PC-9 (cell line): ENCODE results near the gene MYO18B. TPM values are rescaled to one million over a fixed set of nuclear protein-coding genes. Genes with fewer than 3 reads are reported as not detected.

Experiments used
- BruUV-seq: library from RNA; stranded (reverse); fragments of 400-500 nt; replicated peaks from 2 replicates; lab custom pipeline; 2021; lab: Mats Ljungman, UMichigan
- CTCF ChIA-PET: fragments of 300-600 bp; sonication (Branson Sonifier 250); formaldehyde crosslinking; loops from one replicate; lab custom pipeline; 2022; ENCODE audit warnings: antibody characterized with exemption; lab: Charles Lee
- POLR2A ChIA-PET: fragments of 300-600 bp; sonication (Branson Sonifier 250); formaldehyde crosslinking; loops from one replicate; lab custom pipeline; 2022; ENCODE audit warnings: antibody characterized with exemption; ENCODE audit not compliant: unreplicated experiment; lab: Charles Lee
- DNase-seq, 2 experiments: peaks; one replicate each; pipeline versions ENCODE4 v3.0.0 to v3.0.0-alpha.2; 2015 to 2022; ENCODE audit warnings: mixed read lengths in 1 of 2
- H2AFZ ChIP-seq: fragments of 200-600 bp; sonication (generic); 2 replicates; pipeline ENCODE4 v1.8.1; 2017; ENCODE audit warnings: antibody characterized with exemption
- H3F3A ChIP-seq: fragments of 200-600 bp; sonication (generic); 2 replicates; pipeline ENCODE4 v1.8.1; 2017; ENCODE audit warnings: antibody characterized with exemption, mild to moderate bottlenecking, low read depth; ENCODE audit not compliant: insufficient read depth
- H3K27ac ChIP-seq: fragments of 200-600 bp; sonication (generic); 2 replicates; pipeline ENCODE4 v1.6.1; 2016; ENCODE audit warnings: mixed run types
- H3K27me3 ChIP-seq: fragments of 200-600 bp; sonication (generic); 2 replicates; pipeline ENCODE4 v1.6.1; 2016; ENCODE audit warnings: low read depth, mixed run types; ENCODE audit not compliant: insufficient read depth
- H3K36me3 ChIP-seq: fragments of 200-600 bp; sonication (generic); 2 replicates; pipeline ENCODE4 v1.6.1; 2016; ENCODE audit warnings: low read depth, mixed run types
- H3K4me1 ChIP-seq: fragments of 200-600 bp; sonication (generic); replicated peaks from 2 replicates; pipeline ENCODE4 v1.6.1; 2016; ENCODE audit warnings: mixed run types; ENCODE audit not compliant: insufficient read depth
- H3K4me2 ChIP-seq: fragments of 200-600 bp; sonication (generic); 2 replicates; pipeline ENCODE4 v1.6.1; 2017; ENCODE audit warnings: mixed run types
- H3K4me3 ChIP-seq: fragments of 200-600 bp; sonication (generic); 2 replicates; pipeline ENCODE4 v1.6.1; 2016; ENCODE audit warnings: mixed run types
- H3K79me2 ChIP-seq: fragments of 200-600 bp; sonication (generic); 2 replicates; pipeline ENCODE4 v1.6.1; 2017; ENCODE audit warnings: low read depth, mixed run types
- H3K9me2 ChIP-seq: fragments of 200-600 bp; sonication (generic); 2 replicates; pipeline ENCODE4 v1.8.1; 2017; ENCODE audit warnings: mild to moderate bottlenecking; ENCODE audit not compliant: insufficient read depth
- H3K9me3 ChIP-seq: fragments of 200-600 bp; sonication (generic); 2 replicates; pipeline ENCODE4 v1.8.1; 2016; ENCODE audit warnings: low read depth; ENCODE audit not compliant: insufficient read depth
- H4K20me1 ChIP-seq: fragments of 200-600 bp; sonication (generic); 2 replicates; pipeline ENCODE4 v1.8.1; 2017; ENCODE audit not compliant: insufficient read depth
- EZH2 ChIP-seq: fragments of 200-600 bp; sonication (generic); IDR thresholded peaks from 2 replicates; pipeline ENCODE4 v1.8.0; 2017; ENCODE audit warnings: antibody characterized with exemption, low read depth
- intact Hi-C: fragments of 100-400 bp; cut with micrococcal nuclease; formaldehyde crosslinking; loops from one replicate; pipeline ENCODE4 v1.10.0; 2022; ENCODE audit not compliant: unreplicated experiment
- total RNA-seq: library from RNA; stranded (reverse); gene quantifications from 2 replicates; pipeline ENCODE4 v1.2.3, GENCODE V29; 2021
- TF ChIP-seq, protein P1 (sequence below): fragments of 200-600 bp; sonication (generic); conservative IDR thresholded peaks from 2 replicates; pipeline ENCODE4 v1.6.1; 2017; ENCODE audit warnings: mixed run types, antibody characterized with exemption, mild to moderate bottlenecking, moderate library complexity

MYO18B gene
- total RNA-seq, 1 experiment from 2014 or later = not detected

DNA sequence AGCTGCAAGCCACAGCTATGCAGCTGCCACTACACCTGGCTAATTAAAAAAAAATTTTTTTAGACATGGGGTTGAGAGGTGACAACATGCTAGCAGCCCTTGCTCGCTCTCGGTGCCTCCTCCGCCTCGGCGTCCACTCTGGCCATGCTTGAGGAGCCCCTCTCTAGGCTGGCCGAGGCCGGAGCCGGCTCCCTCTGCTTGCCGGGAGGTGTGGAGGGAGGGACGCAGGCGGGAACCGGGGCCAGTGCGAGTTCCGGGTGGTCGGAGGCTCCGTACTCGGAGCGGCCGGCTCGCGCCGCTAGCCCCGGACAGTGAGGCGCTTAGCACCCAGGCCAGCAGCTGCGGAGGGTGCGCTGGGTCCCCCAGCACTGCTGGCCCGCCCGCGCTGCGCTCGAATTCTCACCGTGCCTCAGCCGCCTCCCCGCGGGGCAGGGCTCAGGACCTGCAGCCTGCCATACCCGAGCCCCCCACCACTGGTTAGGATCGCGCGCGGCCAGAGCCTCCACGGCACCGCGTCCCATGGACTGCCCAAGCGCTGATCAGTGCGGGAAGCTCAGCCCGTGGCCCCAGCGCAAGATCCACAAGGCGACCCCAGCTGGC lies 10.7 kb downstream of the MYO18B start:
- TF ChIP-seq, protein P1, sequence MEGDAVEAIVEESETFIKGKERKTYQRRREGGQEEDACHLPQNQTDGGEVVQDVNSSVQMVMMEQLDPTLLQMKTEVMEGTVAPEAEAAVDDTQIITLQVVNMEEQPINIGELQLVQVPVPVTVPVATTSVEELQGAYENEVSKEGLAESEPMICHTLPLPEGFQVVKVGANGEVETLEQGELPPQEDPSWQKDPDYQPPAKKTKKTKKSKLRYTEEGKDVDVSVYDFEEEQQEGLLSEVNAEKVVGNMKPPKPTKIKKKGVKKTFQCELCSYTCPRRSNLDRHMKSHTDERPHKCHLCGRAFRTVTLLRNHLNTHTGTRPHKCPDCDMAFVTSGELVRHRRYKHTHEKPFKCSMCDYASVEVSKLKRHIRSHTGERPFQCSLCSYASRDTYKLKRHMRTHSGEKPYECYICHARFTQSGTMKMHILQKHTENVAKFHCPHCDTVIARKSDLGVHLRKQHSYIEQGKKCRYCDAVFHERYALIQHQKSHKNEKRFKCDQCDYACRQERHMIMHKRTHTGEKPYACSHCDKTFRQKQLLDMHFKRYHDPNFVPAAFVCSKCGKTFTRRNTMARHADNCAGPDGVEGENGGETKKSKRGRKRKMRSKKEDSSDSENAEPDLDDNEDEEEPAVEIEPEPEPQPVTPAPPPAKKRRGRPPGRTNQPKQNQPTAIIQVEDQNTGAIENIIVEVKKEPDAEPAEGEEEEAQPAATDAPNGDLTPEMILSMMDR = no peak
- TF ChIP-seq EZH2 = no peak
- Histone ChIP-seq H4K20me1 (no peaks in the 10 kb centered on the region), H3K9me3 (no peaks in the 10 kb centered on the region), H3K4me2 (no peak overlapping the region), H3K4me1 (peaks cover 11% of the 10 kb centered on the region; the same call in 1 of the 2 replicates), H3K36me3 (no peaks in the 10 kb centered on the region), H3K9me2 (no peaks in the 10 kb centered on the region), H3K79me2 (no peaks in the 10 kb centered on the region), H3F3A (peaks cover 4% of the 10 kb centered on the region; the same call in 1 of the 2 replicates), H3K27ac (no peak overlapping the region), H3K4me3 (no peak overlapping the region), H3K27me3 (no peaks in the 10 kb centered on the region), H2AFZ (no peak overlapping the region)
- DNase-seq = no peak
- CTCF ChIA-PET = no interaction called here
- POLR2A ChIA-PET = no interaction called here
- no TSS peak for BruUV-seq
- intact Hi-C loops = no loop called here

DNA sequence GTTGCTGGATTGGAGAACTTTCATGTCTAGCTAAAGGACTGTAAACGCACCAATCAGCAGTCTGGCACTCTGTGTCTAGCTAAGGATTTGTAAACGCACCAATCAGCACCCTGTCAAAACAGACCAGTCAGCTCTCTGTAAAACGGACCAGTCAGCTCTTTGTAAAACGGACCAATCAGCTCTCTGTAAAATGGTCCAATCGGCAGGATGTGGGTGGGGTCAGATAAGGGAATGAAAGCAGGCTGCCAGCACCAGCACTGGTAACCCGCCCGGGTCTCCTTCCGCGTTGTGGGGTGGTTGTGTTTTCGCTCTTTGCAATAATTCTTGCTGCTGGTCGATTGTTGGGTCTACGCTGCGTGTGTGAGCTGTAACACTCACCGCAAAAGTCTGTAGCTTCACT lies 11.3 kb downstream of the MYO18B start:
- no peaks in the 10 kb centered on the region for H3K9me2 ChIP-seq
- BruUV-seq = no TSS peak

DNA sequence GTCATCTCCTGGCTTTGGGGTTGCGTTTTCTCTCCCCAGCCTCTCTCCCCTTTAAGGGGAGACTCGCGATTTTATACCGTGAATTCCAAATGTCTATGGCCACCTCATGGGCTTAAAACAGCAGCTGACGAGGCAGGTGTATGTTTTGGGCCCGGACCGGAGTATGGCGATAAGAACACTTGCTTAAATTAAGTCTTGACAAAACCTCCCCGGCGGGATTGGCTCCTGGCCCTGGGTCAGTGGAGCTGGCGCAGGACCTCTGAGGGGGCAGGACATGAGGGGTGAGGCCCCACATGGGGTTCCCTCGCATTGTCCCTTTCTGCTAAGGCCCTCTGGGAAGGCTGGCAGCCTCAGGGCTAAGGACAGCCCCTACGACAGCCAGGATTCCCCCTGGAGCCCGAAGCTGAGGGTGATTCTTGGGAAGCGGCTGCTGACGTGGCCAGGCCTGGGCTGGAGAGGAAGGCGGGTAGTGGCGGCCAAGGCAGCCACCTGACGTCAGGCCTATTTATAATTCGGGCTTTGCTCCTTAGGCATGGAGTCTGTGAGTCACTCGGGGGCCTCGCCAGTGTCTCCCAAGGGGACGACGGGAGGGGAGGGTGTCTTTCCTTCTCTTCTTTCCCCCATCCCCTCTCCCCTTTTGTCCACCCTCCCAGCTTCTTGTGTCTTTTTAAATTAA lies 12.7 kb downstream of the MYO18B start:
- H3K9me2 ChIP-seq = no peaks in the 10 kb centered on the region
- no peak for DNase-seq
- H3K36me3 ChIP-seq = no peaks in the 10 kb centered on the region
- H3K27me3 ChIP-seq = no peaks in the 10 kb centered on the region
- H3K27ac ChIP-seq = no peak overlapping the region
- H3K4me2 ChIP-seq = no peak overlapping the region
- ChIA-PET POLR2A (no interaction called here), CTCF (no interaction called here)
- H3K4me1 ChIP-seq = peaks cover 16% of the 10 kb centered on the region
- intact Hi-C loops = no loop called here
- BruUV-seq = no TSS peak
- no peak for TF ChIP-seq EZH2
- TF ChIP-seq, protein P1 = no peak
- no peak overlapping the region for H2AFZ ChIP-seq
- H3K79me2 ChIP-seq = no peaks in the 10 kb centered on the region
- no peak overlapping the region for H3K4me3 ChIP-seq
- no peaks in the 10 kb centered on the region for H4K20me1 ChIP-seq
- no peaks in the 10 kb centered on the region for H3F3A ChIP-seq
- no peaks in the 10 kb centered on the region for H3K9me3 ChIP-seq

More for the DNA sequence above, 11.3 kb downstream of the MYO18B start:
- peaks cover 6% of the 10 kb centered on the region; the same call in 1 of the 2 replicates for H3K4me1 ChIP-seq
- no peak overlapping the region for H3K4me2 ChIP-seq
- H3K27me3 ChIP-seq = no peaks in the 10 kb centered on the region
- no peak for TF ChIP-seq EZH2
- TF ChIP-seq, protein P1 = no peak
- no peaks in the 10 kb centered on the region for H3K79me2 ChIP-seq
- no peak overlapping the region for H3K27ac ChIP-seq
- H3K4me3 ChIP-seq = no peak overlapping the region
- H4K20me1 ChIP-seq = no peaks in the 10 kb centered on the region
- no peaks in the 10 kb centered on the region for H3K36me3 ChIP-seq
- no peak for DNase-seq
- intact Hi-C loops = no loop called here
- ChIA-PET POLR2A (interaction anchor here (0.6 kb wide), 1 partner anchor 9 kb away, joined by 4 read pairs; no protein-coding TSS in a partner anchor), CTCF (no interaction called here)
- no peaks in the 10 kb centered on the region for H3F3A ChIP-seq
- no peaks in the 10 kb centered on the region for H3K9me3 ChIP-seq
- no peak overlapping the region for H2AFZ ChIP-seq
